ENCODE results near the gene ARID3C.

ARID3C gene

GRCh38 chr9:34623374-34624235 lies 5.3 kb downstream of the ARID3C start:
- H3K4me3 ChIP-seq (replicated peaks; ENCODE audit: low read depth, low read length): no peak overlapping the region
- no peak for TF ChIP-seq CTCF (IDR thresholded peaks at IDR 0.05; ENCODE audit: insufficient read depth, low read length, poor library complexity, severe bottlenecking)
- no peak for DNase-seq (ENCODE audit: extremely low read depth, insufficient read length)
- H3K27me3 ChIP-seq (replicated peaks; ENCODE audit: control insufficient read depth, insufficient read depth, low read length): peaks cover 3% of the 10 kb centered on the region
- no peaks in the 10 kb centered on the region for H3K36me3 ChIP-seq (ENCODE audit: control insufficient read depth, insufficient read depth, low read length)

GRCh38 chr9:34620061-34620994 lies 8.5 kb downstream of the ARID3C start, which contains the start of gene DCTN3:
Gene DCTN3, minus strand, starts transcription at chr9:34620495. Its CDS starts 31 bp downstream, at chr9:34620464.
- no peaks in the 10 kb centered on the region; the same call in 1 of the 2 replicates for H3K27me3 ChIP-seq (replicated peaks; ENCODE audit: control insufficient read depth, insufficient read depth, low read length)
- DNase-seq (ENCODE audit: extremely low read depth, insufficient read length): peak; percentile 82
- no peak for TF ChIP-seq CTCF (IDR thresholded peaks at IDR 0.05; ENCODE audit: insufficient read depth, low read length, poor library complexity, severe bottlenecking)

DNA sequence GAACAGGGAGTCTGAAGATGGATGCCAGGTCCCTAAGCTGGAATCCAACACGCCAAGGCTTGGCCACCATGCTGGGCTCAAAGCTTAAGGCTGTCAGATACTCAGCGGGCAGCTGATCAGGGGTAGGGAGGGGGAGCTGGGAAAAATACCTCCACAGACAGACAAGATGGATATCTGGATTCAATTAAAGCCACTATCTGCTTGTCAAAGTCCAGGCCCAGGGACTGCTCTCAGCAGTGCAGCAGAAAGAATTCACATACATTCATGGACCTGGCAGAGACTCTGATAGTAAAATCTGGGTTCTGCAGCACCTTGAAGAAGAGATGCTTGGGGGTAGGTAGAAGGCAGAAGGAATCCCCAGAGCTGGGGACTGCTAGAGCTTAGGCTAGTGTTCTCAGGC lies 13.7 kb downstream of the ARID3C start:
- Histone ChIP-seq H3K36me3 (ENCODE audit: control insufficient read depth, insufficient read depth, low read length) (peaks cover 18% of the 10 kb centered on the region), H3K4me3 (replicated peaks; ENCODE audit: low read depth, low read length) (no peak overlapping the region), H3K27me3 (replicated peaks; ENCODE audit: control insufficient read depth, insufficient read depth, low read length) (no peaks in the 10 kb centered on the region)
- DNase-seq (ENCODE audit: extremely low read depth, insufficient read length): no peak
- no peak for TF ChIP-seq CTCF (IDR thresholded peaks at IDR 0.05; ENCODE audit: insufficient read depth, low read length, poor library complexity, severe bottlenecking)

More at GRCh38 chr9:34620061-34620994, 8.5 kb downstream of the ARID3C start, which contains the start of gene DCTN3:
- Histone ChIP-seq H3K4me3 (replicated peaks; ENCODE audit: low read depth, low read length) (peak within 1 kb of the TSS; percentile 92), H3K36me3 (ENCODE audit: control insufficient read depth, insufficient read depth, low read length) (peaks cover 9% of the 10 kb centered on the region)

DNA sequence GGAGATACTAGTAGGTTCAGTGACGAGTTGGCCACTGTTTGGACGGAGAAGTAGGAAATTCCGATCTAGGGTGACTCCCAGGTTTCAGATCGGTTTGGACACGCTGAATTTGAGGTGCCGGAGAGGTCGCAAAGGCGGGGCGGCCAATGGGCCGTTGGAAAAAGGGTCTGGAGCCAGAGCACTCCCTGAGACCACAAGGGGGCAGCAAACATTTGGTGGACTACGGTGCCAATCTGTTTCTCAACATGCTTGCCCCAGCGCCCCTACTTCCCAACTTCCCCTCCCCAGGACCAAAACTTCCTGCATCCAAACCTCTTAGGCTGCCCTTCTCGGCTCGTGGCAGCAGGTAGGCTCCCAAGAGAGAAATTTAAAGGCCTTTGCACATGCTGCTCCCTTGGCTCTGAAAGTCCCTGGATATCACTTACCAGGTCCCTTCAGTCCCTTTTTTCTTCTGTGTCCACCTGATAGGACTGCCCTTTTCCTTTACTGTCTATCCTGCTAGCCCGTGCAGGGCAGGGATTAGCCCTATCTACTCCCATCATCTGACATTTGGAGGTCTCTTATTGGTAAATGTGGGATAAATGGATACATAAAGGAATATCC lies 16.0 kb downstream of the ARID3C start:
- H3K36me3 ChIP-seq (ENCODE audit: control insufficient read depth, insufficient read depth, low read length): peaks cover 18% of the 10 kb centered on the region
- H3K4me3 ChIP-seq (replicated peaks; ENCODE audit: low read depth, low read length): peak overlapping the region; percentile 52
- peak; percentile 90 for TF ChIP-seq CTCF (IDR thresholded peaks at IDR 0.05; ENCODE audit: insufficient read depth, low read length, poor library complexity, severe bottlenecking)
- no peaks in the 10 kb centered on the region for H3K27me3 ChIP-seq (replicated peaks; ENCODE audit: control insufficient read depth, insufficient read depth, low read length)
- DNase-seq (ENCODE audit: extremely low read depth, insufficient read length): peak; percentile 50
